PC-3 (cell line): ENCODE data around the gene DCLRE1A. TPM values are rescaled to one million over a fixed set of nuclear protein-coding genes. Genes with fewer than 3 reads are reported as not detected.

Experiments
- total RNA-seq: library from RNA; depleted of rRNA; stranded (reverse); fragments of >200 nt; gene quantifications from 2 replicates; pipeline ENCODE4 v1.2.3, GENCODE V29; 2014; rRNA removed

The DCLRE1A gene
- total RNA-seq, 1 experiment from 2014 or later = 5.0 TPM

Other genes starting within 250 kb of the DCLRE1A start
- not detected in 2 replicates for gene NRAP, start 190.0 kb downstream of the DCLRE1A start, total RNA-seq
- gene CASP7, start 174.2 kb downstream of the DCLRE1A start, total RNA-seq = 13.2 and 13.7 TPM in 2 replicates
- not detected in 2 replicates for gene PLEKHS1, start 102.4 kb downstream of the DCLRE1A start, total RNA-seq
- 17.5 and 24.1 TPM in 2 replicates for gene NHLRC2, start 579 bp upstream of the DCLRE1A start, total RNA-seq
- 0.15 and 0.29 TPM in 2 replicates for gene ADRB1, start 189.8 kb upstream of the DCLRE1A start, total RNA-seq